ENCODE measurements around the gene SCP2.

- TF ChIP-seq RARB (CRISPR knock-in tag; IDR thresholded peaks at IDR 0.05), result no peak
- TF ChIP-seq CSDC2 (CRISPR knock-in tag; IDR thresholded peaks at IDR 0.05), result no peak
- TF ChIP-seq ZFP30 (CRISPR knock-in tag; IDR thresholded peaks at IDR 0.05), result no peak
- TF ChIP-seq PPARA (CRISPR knock-in tag; IDR thresholded peaks at IDR 0.05; ENCODE audit: borderline replicate concordance), result no peak
- no peak for TF ChIP-seq CREB5 (CRISPR knock-in tag; IDR thresholded peaks at IDR 0.05; ENCODE audit: low read depth)
- TF ChIP-seq ESRRG (CRISPR knock-in tag; IDR thresholded peaks at IDR 0.05), result no peak
- no peak for TF ChIP-seq PATZ1 (CRISPR knock-in tag; IDR thresholded peaks at IDR 0.05; ENCODE audit: borderline replicate concordance)
- TF ChIP-seq ZNF565 (CRISPR knock-in tag; conservative IDR thresholded peaks at IDR 0.05; ENCODE audit: low read depth), result no peak
- TF ChIP-seq OSR1 (CRISPR knock-in tag; IDR thresholded peaks at IDR 0.05), result no peak
- no peak for TF ChIP-seq ZFP3 (CRISPR knock-in tag; IDR thresholded peaks at IDR 0.05)
- TF ChIP-seq ISL1 (CRISPR knock-in tag; IDR thresholded peaks at IDR 0.05), result no peak
- TF ChIP-seq ZC3H10 (CRISPR knock-in tag; IDR thresholded peaks at IDR 0.05), result no peak
- TF ChIP-seq ZNF8 (CRISPR knock-in tag; IDR thresholded peaks at IDR 0.05), result no peak
- TF ChIP-seq CSRNP3 (CRISPR knock-in tag; IDR thresholded peaks at IDR 0.05), result no peak
Observed at GRCh38 chr1:53085405-53085804, 158.3 kb downstream of the SCP2 start.

Measured in SK-N-SH treated with all-trans-retinoic acid at 6 μM for 48 hours (cell line).